ENCODE measurements around the gene ALCAM.
"Not testable (repeated sequence)": the region's sequence is repeated elsewhere in the genome, so short reads cannot be mapped to it uniquely, and the experiment has no call there.

ALCAM gene

DNA sequence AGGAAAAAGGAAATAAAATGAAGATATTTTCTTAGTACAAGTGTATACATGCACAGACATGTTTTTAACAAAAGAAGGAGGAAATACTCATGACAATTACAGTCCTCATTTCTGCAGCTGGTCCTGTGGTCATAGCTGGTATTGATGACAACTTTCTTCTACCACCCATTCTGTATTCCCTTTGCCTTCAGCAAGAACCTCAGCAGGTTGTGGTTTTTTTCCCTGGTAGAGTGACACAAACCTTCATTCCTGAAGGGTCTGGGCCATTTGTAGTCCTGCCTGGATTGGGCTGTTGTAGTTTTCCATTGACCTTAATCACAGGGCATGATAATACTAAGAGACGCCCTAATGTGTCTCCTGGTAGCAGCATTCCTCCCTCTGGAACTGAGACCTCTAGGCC, 235.0 kb downstream of the ALCAM start:
- ATAC-seq: not testable (repeated sequence)

DNA sequence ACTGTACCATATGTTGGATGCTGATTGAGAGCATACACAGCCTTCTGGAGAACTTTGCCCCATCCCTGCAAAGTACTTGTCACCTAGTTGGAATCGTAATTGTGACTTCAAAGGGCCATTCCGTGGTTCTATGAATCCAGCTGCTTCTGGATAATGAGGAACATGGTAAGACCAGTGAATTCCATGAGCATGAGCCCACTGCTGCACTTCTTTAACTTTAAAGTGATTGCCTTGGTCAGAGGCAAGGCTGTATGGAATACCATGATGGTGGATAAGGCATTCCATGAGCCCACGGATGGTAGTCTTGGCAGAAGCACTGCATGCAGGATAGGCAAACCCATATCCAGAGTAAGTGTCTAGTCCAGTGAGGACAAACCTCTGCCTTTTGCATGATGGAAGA, 235.6 kb downstream of the ALCAM start:
- ATAC-seq: not testable (repeated sequence)

DNA sequence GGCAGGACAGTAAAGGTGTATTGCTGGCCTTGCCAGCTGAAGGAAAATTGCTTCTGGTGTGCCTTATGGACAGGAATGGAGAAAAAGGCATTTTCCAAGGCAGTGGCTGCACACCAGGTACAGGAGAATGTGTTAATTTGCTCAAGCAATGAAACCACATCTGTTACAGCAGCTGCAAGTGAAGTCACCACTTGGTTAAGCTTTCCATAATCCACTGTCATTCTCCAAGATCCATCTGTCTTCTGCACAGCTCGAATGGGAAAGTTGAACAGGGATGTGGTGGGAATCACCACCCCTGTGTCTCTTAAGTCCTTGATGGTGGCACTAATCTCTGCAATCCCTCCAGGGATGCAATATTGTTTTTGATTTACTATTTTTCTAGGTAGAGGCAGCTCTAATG, 236.8 kb downstream of the ALCAM start:
- ATAC-seq: not testable (repeated sequence)

DNA sequence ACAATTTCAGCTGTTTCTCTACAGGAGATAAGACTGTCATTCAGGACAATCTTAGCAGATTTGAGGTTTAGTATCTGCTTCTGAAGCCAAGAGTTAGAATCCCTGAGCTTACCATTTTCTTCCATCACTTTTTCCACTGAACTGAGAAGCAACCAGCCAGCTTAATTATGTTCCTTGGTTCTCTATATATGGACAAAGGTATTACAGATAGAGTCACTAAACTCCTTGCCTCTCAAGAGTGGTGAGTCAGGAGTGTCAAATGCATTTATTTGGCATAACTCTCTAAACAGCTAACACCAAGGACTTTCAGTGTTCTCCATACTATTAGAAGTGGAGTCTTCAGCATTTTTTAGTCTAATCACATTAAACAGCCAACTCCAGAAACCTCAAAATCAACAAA, 239.3 kb downstream of the ALCAM start:
- ATAC-seq: no peak

DNA sequence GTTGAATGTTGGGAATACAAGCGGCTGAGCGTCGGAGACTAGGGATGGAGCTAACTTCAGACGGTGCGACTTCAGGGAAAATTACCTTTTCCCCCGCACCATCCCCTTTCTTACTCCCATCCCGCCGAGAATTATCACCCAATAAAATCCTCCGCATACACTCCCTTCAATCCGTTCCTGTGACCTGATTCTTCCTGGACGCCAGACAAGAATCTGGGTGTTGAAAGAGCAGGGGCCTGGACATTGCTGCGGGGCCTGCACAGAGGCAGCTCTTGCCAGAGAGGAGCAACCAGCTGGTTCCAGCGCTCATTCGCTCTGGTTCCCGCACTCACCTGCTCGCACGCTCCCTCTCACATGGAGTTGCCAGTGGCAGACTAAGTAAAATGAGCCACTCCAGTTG, 241.9 kb downstream of the ALCAM start:
- no peak for ATAC-seq

DNA sequence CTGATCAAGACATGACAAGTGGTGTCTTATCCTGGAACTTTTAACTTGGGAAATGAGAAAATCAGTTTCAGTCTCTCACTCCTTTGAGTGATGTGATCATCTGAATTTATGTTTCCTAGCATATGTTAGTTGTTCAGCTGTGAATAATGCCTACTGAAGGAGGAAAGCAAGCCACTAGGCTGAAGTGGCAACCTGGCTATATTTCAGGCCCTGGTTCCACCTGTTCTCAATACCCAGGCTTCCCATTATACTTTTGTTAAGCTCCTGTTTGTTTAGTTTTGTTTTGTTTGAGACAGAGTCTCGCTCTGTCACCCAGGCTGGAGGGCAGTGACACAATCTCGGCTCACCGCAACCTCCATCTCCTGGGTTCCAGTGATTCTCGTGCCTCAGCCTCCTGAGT, 243.8 kb downstream of the ALCAM start:
- ATAC-seq: no peak

DNA sequence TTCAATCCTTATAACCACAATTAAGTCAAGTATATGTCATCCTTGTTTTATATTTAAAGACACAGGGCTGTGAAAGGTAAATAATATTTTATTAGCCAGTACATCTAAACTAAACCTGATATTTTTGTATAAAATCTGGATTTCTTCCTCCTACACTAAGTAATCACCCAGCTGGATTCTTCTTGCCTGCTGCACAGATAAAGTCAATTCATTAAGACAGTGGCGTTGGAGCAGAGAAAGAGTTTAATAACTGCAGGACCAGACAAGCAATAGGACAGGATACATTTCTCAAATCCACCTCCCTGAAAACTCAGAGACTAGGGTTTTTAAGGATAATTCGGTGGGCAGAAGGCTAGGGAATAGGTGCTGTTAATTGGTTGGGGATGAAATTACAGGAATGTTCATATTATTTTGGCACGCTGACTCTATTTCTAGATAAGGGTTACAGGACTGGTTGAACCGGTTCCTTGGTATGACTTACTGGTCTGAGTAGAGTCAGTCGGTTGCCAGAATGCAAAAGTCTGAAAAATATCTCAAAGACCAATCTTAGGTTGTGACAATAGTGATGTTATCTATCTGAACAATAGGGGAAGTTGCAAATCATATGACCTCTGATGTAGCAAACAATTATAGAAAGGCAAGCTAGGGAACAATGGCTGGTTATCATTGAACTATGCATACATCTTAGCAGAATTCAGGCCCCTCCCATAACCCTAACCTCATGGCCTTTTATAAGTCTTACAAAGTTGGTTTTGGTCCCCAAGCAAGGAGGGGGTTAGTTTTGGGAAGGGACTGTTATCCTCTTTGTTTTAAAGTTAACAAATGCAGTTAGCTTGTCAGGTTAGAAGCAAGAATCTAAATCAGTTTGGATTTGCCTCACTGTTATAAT, 244.8 kb downstream of the ALCAM start:
- ATAC-seq: no peak

DNA sequence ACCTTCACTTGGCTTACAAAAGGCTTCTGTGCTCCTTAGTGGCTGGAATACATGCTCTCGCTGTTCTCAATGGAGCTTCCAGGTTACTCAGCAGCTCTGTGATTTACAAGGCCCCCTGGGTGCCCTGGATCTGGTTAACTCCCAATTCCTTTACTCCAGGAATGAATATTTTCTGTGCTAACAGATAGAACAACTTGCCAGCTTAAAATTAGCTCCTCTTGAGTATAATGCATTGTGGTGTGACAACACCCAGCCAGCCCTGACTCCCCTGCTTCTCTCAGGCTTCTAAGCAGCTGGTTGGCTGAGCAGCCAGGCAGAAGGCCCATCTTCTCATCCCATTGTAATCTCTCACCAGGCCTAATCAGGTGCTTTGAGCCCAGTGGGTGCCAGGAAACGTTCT, 246.4 kb downstream of the ALCAM start:
- ATAC-seq: no peak

DNA sequence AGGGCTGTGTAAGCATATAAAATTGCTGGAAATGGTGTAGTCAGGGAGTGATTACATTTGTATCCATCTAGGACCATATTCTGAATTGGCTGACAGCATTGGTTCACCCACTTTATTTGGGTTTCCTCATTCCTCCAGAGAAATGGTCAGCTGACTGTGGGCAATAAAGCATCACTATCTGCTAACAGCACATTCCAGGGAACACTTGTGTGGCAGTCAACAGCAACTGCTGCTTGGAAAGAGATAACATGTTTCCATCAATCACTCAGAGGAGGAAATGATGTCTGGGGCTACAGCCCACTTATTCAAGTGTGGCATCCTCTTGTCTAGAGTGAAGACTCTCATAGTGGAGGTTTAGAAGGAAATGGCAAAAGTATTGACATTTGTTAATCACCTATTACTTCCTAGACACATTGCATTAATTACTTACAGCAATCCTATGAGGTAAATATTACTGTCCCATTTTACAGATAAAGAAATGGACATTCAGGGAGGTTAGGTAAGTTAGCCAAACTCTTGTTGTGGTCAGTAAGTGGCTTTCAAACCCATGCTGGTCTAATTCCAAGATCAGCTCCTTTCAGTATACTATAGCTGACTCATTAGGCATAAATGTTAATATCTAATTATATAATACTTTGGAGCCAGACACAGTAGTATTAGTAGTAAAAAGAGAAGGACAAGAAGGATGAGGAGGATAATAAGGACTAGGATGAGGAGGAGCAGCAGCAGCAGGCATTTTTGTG, 247.8 kb downstream of the ALCAM start:
- ATAC-seq: no peak

DNA sequence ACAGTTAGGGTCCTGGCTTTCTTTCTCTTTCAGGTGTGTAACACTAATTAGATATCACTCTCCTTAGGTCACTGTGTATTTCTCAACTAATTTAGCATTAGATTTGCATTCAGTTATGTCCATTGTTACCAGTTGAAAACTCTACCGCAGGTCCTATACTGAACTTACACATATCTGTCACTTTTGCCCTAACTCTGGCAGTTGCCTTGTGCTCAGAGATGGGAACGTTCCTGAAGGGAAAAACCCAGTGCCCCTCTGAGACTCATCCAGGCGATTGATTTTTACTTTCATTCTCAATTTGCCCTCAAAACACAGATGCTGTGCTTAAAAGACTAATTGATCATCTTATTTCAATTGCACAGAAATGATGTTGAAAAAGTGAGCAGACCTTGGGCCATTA, 249.1 kb downstream of the ALCAM start:
- no peak for ATAC-seq

DNA sequence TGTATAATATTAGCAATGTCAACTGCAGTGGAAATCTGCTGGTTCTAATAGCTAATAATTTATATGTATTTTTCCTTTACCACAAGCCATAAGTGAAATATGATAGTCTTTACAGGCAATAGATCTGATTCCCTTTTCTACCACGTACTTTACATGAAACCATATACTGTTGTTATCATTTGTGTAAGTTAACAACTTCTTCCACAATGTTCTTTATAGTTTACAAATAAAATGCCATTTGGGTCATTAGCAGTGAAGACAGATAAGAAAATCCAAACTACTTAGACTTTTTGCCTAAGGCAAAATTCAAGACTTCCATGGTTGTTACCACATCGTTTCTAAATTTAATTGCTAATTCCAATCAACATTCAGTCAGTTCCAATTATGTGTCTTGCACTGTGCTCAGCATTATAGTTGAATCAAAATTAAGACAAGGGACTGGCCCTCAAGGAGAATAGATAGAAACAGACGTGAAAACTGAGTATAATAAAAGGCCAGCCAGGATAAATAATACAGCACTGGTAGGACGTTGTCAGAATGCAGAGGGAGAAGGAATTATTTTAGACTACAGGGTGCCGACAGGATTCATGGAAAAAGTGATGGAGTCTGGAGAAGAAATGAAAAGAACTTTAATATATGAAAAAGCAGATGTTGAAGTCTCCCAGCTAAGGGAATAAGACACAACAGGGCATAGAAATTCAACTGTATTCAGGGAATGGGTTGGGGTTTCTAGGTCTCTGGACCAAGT, 249.8 kb downstream of the ALCAM start:
- no peak for ATAC-seq

DNA sequence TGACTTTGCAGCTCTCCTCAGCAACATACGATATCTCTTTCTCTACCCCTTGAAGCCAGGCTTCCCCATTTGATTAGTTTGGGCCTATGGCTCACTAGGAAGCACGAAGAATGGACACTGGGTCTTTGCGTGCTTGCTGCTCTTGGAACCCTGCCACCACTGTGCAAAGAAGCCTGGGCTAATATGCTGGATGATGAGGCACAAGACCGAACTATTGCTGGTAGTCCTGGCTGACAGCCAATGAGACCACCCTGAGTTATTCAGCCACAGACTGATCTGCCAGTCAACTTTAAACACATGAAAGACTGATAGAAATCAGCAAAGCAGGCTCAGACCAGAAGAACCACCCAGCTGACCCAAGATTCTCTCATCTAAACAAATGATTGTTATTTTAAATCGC, 251.8 kb downstream of the ALCAM start:
- ATAC-seq: no peak

DNA sequence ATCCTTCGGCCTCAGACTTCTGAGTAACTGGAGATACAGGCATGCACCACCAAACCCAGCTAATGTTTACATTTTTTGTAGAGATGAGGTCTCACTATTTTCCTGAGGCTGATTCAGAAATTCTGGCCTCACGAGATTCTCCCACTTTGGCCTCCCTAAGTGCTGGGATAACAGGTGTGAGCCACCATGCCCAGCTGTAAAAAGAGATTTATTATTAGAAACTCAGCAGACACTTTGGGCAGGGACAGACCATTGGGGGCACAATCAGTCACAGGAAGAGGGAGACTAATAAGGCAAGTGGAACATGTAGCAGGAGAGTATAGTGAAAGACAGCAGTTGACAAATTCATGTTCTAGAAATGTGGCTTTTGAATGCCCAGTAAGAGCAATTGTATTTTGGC, 252.9 kb downstream of the ALCAM start:
- no peak for ATAC-seq

DNA sequence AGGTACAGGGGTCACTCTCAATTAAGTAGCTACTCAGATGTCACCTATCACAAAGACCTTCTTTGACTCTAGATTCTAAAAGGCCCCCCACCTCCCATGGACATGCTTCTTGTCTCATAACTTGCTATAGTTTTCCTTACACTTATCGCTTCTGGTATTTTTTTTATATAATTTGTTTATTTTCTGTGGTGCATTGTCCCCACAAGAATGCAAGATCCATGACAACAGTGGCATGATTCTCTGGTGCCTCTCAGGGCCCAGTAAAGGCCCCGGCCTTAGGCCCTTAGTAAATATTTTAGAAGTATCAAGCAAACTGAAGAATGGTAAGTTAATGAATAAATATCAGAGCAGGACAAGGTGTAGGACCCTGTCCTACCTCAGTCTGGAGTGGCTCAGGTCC, 253.5 kb downstream of the ALCAM start:
- ATAC-seq: no peak

DNA sequence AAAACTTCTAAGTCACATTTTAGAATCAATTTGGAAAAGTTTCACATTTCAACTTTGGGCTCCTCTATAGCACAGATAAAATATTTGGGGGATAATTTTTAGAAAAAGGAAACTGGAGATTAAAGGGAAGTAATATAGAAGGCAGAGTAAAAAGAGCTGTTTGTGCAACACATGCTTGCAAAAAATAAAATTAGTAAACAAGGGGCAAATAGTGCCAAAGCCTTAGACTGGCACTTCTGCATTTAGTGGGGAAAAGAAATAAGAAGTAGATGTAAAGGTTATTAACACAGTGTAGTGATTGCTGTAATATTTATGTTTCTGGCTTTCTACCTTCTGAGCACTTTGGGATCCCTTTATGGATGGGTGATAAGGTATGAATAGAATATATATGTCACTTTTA, 255.5 kb downstream of the ALCAM start:
- ATAC-seq: no peak

Measured in activated CD4-positive, CD25-positive, alpha-beta regulatory T cell treated with anti-CD3 and anti-CD28 coated beads, Interleukin-2, amount 50 U/mL, for 24 hours (primary cell).